ENCODE data around the gene URB1.

GRCh38 chr21:32414579-32415358 is 22.0 kb upstream of the URB1 start:
- TF ChIP-seq CTCF (IDR thresholded peaks at IDR 0.05 in 4 of 5, conservative IDR thresholded peaks at IDR 0.05 in 1 of 5) (no peak), POLR2A (IDR thresholded peaks at IDR 0.05) (no peak)

Data from gastrocnemius medialis (tissue), 4 donors.